RWPE1 (cell line): ENCODE data around the gene DDX24.
"Not testable (repeated sequence)": the region's sequence is repeated elsewhere in the genome, so short reads cannot be mapped to it uniquely, and the experiment has no call there.

Experiments used
- CTCF ChIA-PET: fragments of 350-600 bp; sonication (Branson Sonifier 250); formaldehyde crosslinking; extraction: SDS; loops from one replicate; lab custom pipeline; 2021; lab: Yijun Ruan, JAX
- POLR2A ChIA-PET: fragments of 400-600 bp; formaldehyde crosslinking; extraction: SDS; loops from one replicate; lab custom pipeline; 2020; ENCODE audit warnings: antibody characterized with exemption; ENCODE audit not compliant: low non-redundant PET; lab: Yijun Ruan, JAX
- DNase-seq: peaks from one replicate; pipeline ENCODE4 v3.0.0; 2012; ENCODE audit warnings: low spot score
- H3K27ac ChIP-seq: fragments of 450-650 bp; 2 replicates; pipeline ENCODE4 v1.5.1; 2017
- TF ChIP-seq, protein P1 (sequence below): fragments of 450-650 bp; conservative IDR thresholded peaks from 2 replicates; pipeline ENCODE4 v1.5.1; 2017; ENCODE audit warnings: low read depth, mild to moderate bottlenecking

Gene DDX24

DNA sequence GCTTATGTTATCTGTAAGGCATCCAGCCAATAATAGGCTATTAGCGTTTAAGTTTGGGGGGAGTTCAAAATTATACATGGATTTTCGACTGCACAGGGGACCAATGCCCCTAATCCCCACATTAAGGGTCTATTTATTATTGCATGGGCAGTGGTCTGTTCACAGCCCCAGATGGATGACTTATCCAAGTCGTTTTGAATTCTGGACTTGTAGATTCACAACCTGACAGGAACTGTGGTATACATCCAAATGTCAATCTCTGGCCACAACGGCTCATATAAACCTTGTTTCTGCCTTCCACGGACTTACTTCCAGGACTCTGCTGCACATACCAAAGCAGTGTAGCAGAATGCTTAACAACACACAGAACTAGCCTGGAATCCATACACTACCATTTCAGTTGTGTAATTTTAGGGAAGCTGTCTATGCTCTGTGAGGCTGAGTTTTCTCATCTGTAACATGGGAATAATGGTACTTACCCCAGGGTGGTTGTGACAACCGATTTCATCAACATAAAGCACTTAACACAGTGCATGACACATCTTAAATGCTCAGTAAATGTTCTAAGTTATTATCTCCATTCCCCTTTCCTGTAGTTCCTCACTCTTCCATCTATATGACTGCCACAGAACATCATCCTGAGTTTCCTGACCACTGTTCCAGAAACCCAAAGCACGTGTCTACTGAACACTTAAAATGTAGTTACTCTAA is 3.7 kb downstream of the DDX24 start:
- TF ChIP-seq, protein P1, sequence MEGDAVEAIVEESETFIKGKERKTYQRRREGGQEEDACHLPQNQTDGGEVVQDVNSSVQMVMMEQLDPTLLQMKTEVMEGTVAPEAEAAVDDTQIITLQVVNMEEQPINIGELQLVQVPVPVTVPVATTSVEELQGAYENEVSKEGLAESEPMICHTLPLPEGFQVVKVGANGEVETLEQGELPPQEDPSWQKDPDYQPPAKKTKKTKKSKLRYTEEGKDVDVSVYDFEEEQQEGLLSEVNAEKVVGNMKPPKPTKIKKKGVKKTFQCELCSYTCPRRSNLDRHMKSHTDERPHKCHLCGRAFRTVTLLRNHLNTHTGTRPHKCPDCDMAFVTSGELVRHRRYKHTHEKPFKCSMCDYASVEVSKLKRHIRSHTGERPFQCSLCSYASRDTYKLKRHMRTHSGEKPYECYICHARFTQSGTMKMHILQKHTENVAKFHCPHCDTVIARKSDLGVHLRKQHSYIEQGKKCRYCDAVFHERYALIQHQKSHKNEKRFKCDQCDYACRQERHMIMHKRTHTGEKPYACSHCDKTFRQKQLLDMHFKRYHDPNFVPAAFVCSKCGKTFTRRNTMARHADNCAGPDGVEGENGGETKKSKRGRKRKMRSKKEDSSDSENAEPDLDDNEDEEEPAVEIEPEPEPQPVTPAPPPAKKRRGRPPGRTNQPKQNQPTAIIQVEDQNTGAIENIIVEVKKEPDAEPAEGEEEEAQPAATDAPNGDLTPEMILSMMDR = no peak
- H3K27ac ChIP-seq = no peak overlapping the region
- POLR2A ChIA-PET = no interaction called here
- no peak for DNase-seq
- CTCF ChIA-PET = interaction anchor here (0.7 kb wide), 1 partner anchor 72 kb away, joined by 3 read pairs; no protein-coding TSS in a partner anchor

- no peak overlapping the region for H3K27ac ChIP-seq
- DNase-seq = no peak
- TF ChIP-seq, protein P1 = no peak
- ChIA-PET POLR2A (no interaction called here), CTCF (no interaction called here)
These were observed 6.0 kb downstream of the DDX24 start for GRCh38 chr14:94075008-94075407.

- POLR2A ChIA-PET = no interaction called here
- H3K27ac ChIP-seq = no peak overlapping the region
- TF ChIP-seq, protein P1 = no peak
- CTCF ChIA-PET = no interaction called here
- no peak for DNase-seq
These were observed 6.5 kb downstream of the DDX24 start for GRCh38 chr14:94074534-94074933.

- POLR2A ChIA-PET, H3K27ac ChIP-seq, CTCF ChIA-PET, DNase-seq: not testable (repeated sequence)
These were observed 8.9 kb downstream of the DDX24 start for GRCh38 chr14:94072076-94072475.

DNA sequence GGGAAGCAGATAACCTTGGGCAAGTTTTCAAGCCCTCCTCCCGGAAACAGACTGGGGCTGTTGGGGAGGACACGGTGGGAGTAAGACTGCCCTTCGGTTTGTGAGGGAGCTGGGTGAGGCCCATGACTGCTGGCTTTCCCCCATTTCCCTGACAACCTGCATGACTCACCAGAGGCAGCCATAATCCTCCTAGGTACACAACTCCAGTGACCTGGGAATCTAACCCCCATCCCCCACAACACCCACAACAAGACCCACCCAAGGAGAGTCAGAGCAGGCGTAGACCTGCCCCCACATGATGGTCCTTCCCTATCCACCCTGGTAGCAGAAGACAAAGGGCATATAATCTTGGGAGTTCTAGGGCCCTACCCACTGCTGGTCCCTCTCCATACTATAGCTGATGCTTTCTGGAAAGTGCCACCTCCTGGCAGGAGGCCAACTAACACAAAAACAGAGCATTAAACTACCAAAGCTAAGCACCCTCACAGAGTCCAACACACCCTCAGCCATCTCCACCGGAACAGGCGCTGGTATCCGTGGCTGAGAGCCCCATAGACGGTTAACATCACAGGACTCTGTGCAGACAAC is 14.8 kb downstream of the DDX24 start:
- H3K27ac ChIP-seq = peak overlapping the region; percentile 87
- ChIA-PET POLR2A (interaction anchor here (0.5 kb wide), 1 partner anchor 128 kb away, joined by 5 read pairs; no protein-coding TSS in a partner anchor), CTCF (interaction anchor here (1.0 kb wide), 1 partner anchor 70 kb away, joined by 3 read pairs; no protein-coding TSS in a partner anchor)

DNA sequence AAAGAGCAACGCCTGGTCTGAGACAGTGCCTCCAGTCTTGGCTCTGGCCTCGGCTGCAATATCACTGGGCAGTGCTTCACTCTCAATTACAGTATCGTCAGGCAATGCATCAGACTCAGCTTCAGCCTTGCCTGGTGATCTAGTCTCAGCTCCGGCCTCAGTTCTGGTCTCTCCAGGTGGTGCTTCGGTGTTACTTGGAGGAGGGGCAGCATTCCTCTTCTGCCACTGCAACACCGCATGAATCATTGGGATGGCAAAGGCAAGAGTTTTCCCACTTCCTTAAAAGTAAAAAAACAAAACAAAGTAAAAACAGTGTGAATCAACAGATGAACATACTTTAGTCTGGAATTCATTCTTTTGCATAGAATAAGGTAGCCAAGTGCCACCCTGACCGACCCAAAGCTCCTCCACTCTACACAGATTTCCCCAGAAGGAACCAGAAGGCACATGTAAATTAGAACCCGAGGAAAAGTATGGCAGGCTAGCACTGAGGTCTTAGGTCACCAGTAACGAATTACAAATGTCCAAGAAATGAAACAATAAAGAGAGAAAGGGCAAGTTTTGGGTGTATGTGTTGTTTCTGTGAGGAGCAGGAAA is 18.6 kb downstream of the DDX24 start:
- TF ChIP-seq, protein P1 = no peak
- peak; percentile 80 for DNase-seq
- ChIA-PET CTCF (no interaction called here), POLR2A (no interaction called here)
- H3K27ac ChIP-seq = peak overlapping the region; percentile 62

More for the DNA sequence above, 14.8 kb downstream of the DDX24 start:
- TF ChIP-seq, protein P1 = no peak
- DNase-seq = peak; percentile 20

- H3K27ac ChIP-seq = no peak overlapping the region
- TF ChIP-seq, protein P1 = no peak
- POLR2A ChIA-PET = no interaction called here
- CTCF ChIA-PET = no interaction called here
- DNase-seq = no peak
These were observed 21.0 kb downstream of the DDX24 start for GRCh38 chr14:94059998-94060397.
